Neuronal stem cell (in vitro differentiated cells): ENCODE measurements around the gene APOBEC3H.
A peak's percentile ranks its signal among the peaks of the same experiment; 100 is the strongest.

Source experiments
- DNase-seq: peaks from one replicate; pipeline ENCODE4 v3.0.0-alpha.2; 2013; ENCODE audit warnings: low spot score
- H2AFZ ChIP-seq: one replicate; pipeline ENCODE4 v1.6.1; 2013; ENCODE audit warnings: mild to moderate bottlenecking, low read length, inconsistent platforms
- H2AK5ac ChIP-seq: 2 replicates; pipeline ENCODE4 v1.6.1; 2013; ENCODE audit warnings: low read depth, mild to moderate bottlenecking, inconsistent platforms, low read length, moderate library complexity, mixed read lengths
- H2BK120ac ChIP-seq: 2 replicates; pipeline ENCODE4 v1.6.1; 2013; ENCODE audit warnings: low read depth, mild to moderate bottlenecking, inconsistent platforms, low read length, moderate library complexity, mixed read lengths
- H2BK12ac ChIP-seq: one replicate; pipeline ENCODE4 v1.6.1; 2013; ENCODE audit warnings: low read length, inconsistent platforms
- H2BK15ac ChIP-seq: 2 replicates; pipeline ENCODE4 v1.6.1; 2013; ENCODE audit warnings: mild to moderate bottlenecking, low read length, inconsistent platforms, mixed read lengths
- H2BK5ac ChIP-seq: one replicate; pipeline ENCODE4 v1.6.1; 2013; ENCODE audit warnings: inconsistent platforms, mild to moderate bottlenecking, low read length, moderate library complexity
- H3K14ac ChIP-seq: one replicate; pipeline ENCODE4 v1.6.1; 2013; ENCODE audit warnings: low read length, inconsistent platforms
- H3K18ac ChIP-seq: 2 replicates; pipeline ENCODE4 v1.6.1; 2013; ENCODE audit warnings: low read length, inconsistent platforms
- H3K23ac ChIP-seq: 2 replicates; pipeline ENCODE4 v1.6.1; 2013; ENCODE audit warnings: low read depth, mild to moderate bottlenecking, mixed read lengths, low read length, inconsistent platforms; ENCODE audit not compliant: poor library complexity
- H3K27ac ChIP-seq: replicated peaks from 3 replicates; pipeline ENCODE4 v1.5.1; 2013; ENCODE audit warnings: low read length, inconsistent platforms
- H3K27me3 ChIP-seq, 3 experiments: 2 replicates each; pipeline ENCODE4 v1.6.1; 2013; ENCODE audit warnings: low read length in 3 of 3, mild to moderate bottlenecking in 2 of 3, inconsistent platforms in 1 of 3, low read depth in 1 of 3, mixed read lengths in 1 of 3, moderate library complexity in 1 of 3; ENCODE audit not compliant: control insufficient read depth in 3 of 3, insufficient read depth in 3 of 3
- H3K36me3 ChIP-seq, 2 donors: replicated peaks in 1 of 2; 2 replicates each; pipeline ENCODE4 v1.6.1; 2013; ENCODE audit warnings: low read length in 2 of 2; ENCODE audit not compliant: control insufficient read depth in 2 of 2, insufficient read depth in 2 of 2
- H3K4ac ChIP-seq: 2 replicates; pipeline ENCODE4 v1.6.1; 2013; ENCODE audit warnings: inconsistent platforms, mild to moderate bottlenecking, low read length, moderate library complexity
- H3K4me1 ChIP-seq, 2 donors: 1 replicate in 1 of 2; 2 replicates in 1 of 2; pipeline ENCODE4 v1.6.1; 2013; ENCODE audit warnings: low read length in 2 of 2, low read depth in 1 of 2; ENCODE audit not compliant: control insufficient read depth in 2 of 2, insufficient read depth in 1 of 2
- H3K4me2 ChIP-seq: one replicate; pipeline ENCODE4 v1.6.1; 2013; ENCODE audit warnings: mild to moderate bottlenecking, low read length, inconsistent platforms; ENCODE audit not compliant: insufficient read depth, poor library complexity, severe bottlenecking
- H3K4me3 ChIP-seq, 2 donors: 2 replicates each; pipeline ENCODE4 v1.5.1; 2013; ENCODE audit warnings: low read length in 2 of 2, mild to moderate bottlenecking in 2 of 2, inconsistent platforms in 1 of 2, moderate library complexity in 1 of 2
- H3K79me1 ChIP-seq: one replicate; pipeline ENCODE4 v1.6.1; 2013; ENCODE audit warnings: low read depth, mild to moderate bottlenecking, inconsistent platforms, low read length, moderate library complexity
- H3K9ac ChIP-seq: one replicate; pipeline ENCODE4 v1.6.1; 2013; ENCODE audit warnings: mild to moderate bottlenecking, low read depth, low read length, inconsistent platforms; ENCODE audit not compliant: poor library complexity
- H3K9me3 ChIP-seq, 2 donors: replicated peaks in 1 of 2; 2 replicates each; pipeline versions ENCODE3 to v1.6.1; 2013; ENCODE audit warnings: low read length in 2 of 2, mild to moderate bottlenecking in 2 of 2, inconsistent platforms in 1 of 2, low read depth in 1 of 2, mixed read lengths in 1 of 2, moderate library complexity in 1 of 2; ENCODE audit not compliant: control insufficient read depth in 2 of 2, insufficient read depth in 1 of 2
- H4K8ac ChIP-seq: one replicate; pipeline ENCODE4 v1.6.1; 2013; ENCODE audit warnings: low read depth, mild to moderate bottlenecking, inconsistent platforms, low read length, moderate library complexity
- H4K91ac ChIP-seq: one replicate; pipeline ENCODE4 v1.6.1; 2013; ENCODE audit warnings: low read length, low read depth, mild to moderate bottlenecking, inconsistent platforms; ENCODE audit not compliant: poor library complexity
- WGBS, 2 donors: extraction: QIAGEN DNeasy Blood & Tissue Kit; methylation state at CpG; one replicate each; pipeline ENCODE4 v1.1.7; 2013; ENCODE audit warnings: missing lambda C conversion rate in 2 of 2, mixed read lengths in 1 of 2; ENCODE audit not compliant: insufficient read length in 2 of 2, insufficient replicate concordance in 1 of 2; ENCODE audit errors: extremely low coverage in 2 of 2; 5-methylcytosine and 5-hydroxymethylcytosine counted together

Gene APOBEC3H

DNA sequence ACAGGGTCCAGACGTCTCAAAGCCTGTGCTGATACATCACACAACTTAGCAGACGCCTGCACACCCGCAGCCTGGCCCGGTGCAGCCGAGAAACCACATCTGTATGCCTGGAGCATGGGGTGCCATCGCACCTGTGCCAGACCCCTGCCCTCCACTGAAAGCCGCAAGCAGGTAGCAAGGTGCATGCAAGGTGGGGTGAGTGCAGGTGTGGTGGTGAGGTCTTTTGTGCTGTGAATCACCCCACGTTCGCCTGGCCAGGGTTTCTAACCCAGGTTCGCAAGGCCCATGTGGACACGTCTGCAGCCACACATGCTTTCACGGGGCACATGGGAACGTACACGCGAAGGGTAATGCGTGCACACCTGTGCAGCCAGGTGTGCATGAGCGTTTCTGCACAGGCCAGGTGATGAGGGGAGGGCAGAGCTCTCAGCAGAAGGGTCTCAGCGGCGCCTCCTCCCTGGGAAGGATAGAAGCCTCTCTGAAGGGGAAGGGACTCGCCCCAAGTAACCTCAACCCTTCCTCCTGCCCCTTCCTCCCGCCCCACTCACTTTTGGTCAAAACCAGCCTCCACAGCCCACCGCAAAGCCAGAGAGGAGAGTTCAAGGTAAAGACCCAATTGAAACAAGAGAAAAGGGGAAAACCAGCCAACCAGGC is 36.0 kb downstream of the APOBEC3H start:
- Histone ChIP-seq H3K14ac (no peak overlapping the region), H2BK5ac (no peak overlapping the region), H2AFZ (no peak overlapping the region), H3K9me3 (peaks cover 5 to 6% of the 10 kb centered on the region in 2 donors), H2AK5ac (peak overlapping the region; percentile 87), H2BK120ac (peak overlapping the region; percentile 63), H3K27me3 (peaks cover 0 to 3% (median 2%) of the 10 kb centered on the region in 3 experiments), H3K18ac (peak overlapping the region; percentile 79), H4K8ac (no peak overlapping the region), H3K23ac (no peak overlapping the region), H3K9ac (peak overlapping the region; percentile 2), H3K4ac (no peak overlapping the region), H3K79me1 (no peaks in the 10 kb centered on the region), H3K36me3 (no peaks in the 10 kb centered on the region), H2BK15ac (peak overlapping the region; percentile 81), H4K91ac (peak overlapping the region; percentile 24), H3K4me1 (peaks cover 30 to 44% of the 10 kb centered on the region in 2 donors), H2BK12ac (peak overlapping the region; percentile 47), H3K4me3 (peak overlapping the region in 1 of 2 donors; percentile 47), H3K4me2 (no peak overlapping the region), H3K27ac (no peak overlapping the region)
- whole genome bisulfite sequencing, 2 donors, result no CpG with 5 or more reads among the region's 22 CpGs
- no peak for DNase-seq

DNA sequence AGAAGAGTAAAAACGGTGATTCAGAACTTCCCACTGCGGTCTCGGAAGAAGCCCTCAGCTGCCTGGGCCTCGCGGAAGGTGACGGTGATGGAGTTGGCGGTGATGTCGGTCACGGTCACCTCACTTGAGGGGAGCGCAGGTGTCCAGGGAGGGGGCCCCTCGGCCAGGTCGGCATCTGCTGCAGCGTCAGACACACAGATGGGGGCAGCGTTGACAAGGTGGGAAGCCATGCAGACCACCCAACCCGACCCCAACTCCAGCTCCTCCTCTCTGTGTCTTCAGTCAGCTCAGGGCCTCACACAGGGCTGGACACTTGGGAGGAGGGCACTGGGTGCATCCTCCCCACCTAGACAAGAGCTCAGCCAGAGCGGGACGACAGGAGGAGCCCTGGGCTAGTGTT is 36.8 kb downstream of the APOBEC3H start:
- peak overlapping the region; percentile 81 for H2BK120ac ChIP-seq
- no peak overlapping the region for H4K8ac ChIP-seq
- peak overlapping the region; percentile 71 for H3K18ac ChIP-seq
- H2BK12ac ChIP-seq, result peak overlapping the region; percentile 88
- no peak overlapping the region for H3K4me3 ChIP-seq
- H3K4ac ChIP-seq, result no peak overlapping the region
- no CpG with 5 or more reads among the region's 17 CpGs for WGBS, 2 donors
- DNase-seq, result no peak
- peak overlapping the region; percentile 56 for H3K23ac ChIP-seq
- peak overlapping the region; percentile 26 for H2BK5ac ChIP-seq
- H3K9ac ChIP-seq, result no peak overlapping the region
- H3K27me3 ChIP-seq, result peaks cover 0 to 3% (median 0%) of the 10 kb centered on the region in 3 experiments
- no peaks in the 10 kb centered on the region for H3K79me1 ChIP-seq
- peak overlapping the region; percentile 69 for H2BK15ac ChIP-seq
- H3K9me3 ChIP-seq, result no peaks in the 10 kb centered on the region
- peak overlapping the region; percentile 78 for H2AK5ac ChIP-seq
- H3K4me2 ChIP-seq, result no peak overlapping the region
- no peak overlapping the region for H4K91ac ChIP-seq
- no peaks in the 10 kb centered on the region for H3K36me3 ChIP-seq
- H3K27ac ChIP-seq, result no peak overlapping the region
- peaks cover 30 to 39% of the 10 kb centered on the region in 2 donors for H3K4me1 ChIP-seq
- no peak overlapping the region for H2AFZ ChIP-seq
- no peak overlapping the region for H3K14ac ChIP-seq

DNA sequence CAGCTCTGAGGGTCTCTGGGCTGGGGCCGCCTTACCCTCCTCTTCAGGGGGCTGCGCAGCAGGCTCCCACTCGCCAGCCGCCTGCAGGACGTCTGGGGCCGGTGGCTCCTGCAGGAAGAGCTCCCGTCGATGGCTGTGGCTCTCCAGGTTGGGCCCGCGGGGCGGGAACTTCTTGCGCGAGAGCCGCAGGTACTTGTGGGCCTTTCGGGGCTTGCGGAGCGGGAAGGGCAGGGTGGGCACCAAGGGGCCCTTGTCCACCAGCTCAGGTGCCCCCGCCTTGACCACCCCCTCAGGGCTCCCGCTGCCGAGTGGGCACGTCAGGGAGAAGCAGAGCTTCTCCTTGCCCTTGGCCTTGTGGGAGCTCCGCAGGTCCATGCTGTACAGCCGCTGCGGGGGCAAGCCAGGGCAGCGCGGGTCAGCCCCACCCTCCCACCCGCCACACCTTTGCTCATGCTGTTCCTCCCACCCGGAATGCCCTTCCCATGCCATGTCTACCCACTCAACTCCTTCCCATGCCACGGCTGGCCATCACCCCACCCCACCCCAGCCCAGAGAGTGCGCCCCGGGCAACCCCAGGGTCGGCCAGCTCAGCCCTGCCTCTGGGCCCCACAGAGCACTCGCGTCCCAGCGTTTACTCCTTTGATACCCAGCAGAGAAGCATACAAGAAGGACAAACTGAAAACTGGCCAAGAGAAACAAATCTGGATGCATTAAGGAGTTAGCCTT is 37.5 kb downstream of the APOBEC3H start:
- H3K4me3 ChIP-seq, result no peak overlapping the region
- no peak overlapping the region for H4K91ac ChIP-seq
- H3K27me3 ChIP-seq, result peaks cover 0 to 3% (median 0%) of the 10 kb centered on the region in 3 experiments
- no peak overlapping the region for H2AFZ ChIP-seq
- no peaks in the 10 kb centered on the region for H3K79me1 ChIP-seq
- peak overlapping the region; percentile 69 for H2BK15ac ChIP-seq
- no peak overlapping the region for H3K27ac ChIP-seq
- no peak overlapping the region for H4K8ac ChIP-seq
- H3K14ac ChIP-seq, result no peak overlapping the region
- peak overlapping the region; percentile 71 for H3K18ac ChIP-seq
- H3K23ac ChIP-seq, result no peak overlapping the region
- H3K4me1 ChIP-seq, result peaks cover 29 to 34% of the 10 kb centered on the region in 2 donors
- H2AK5ac ChIP-seq, result peak overlapping the region; percentile 78
- H3K4ac ChIP-seq, result no peak overlapping the region
- no peak overlapping the region for H3K9ac ChIP-seq
- H3K9me3 ChIP-seq, result no peaks in the 10 kb centered on the region
- no peak overlapping the region for H2BK5ac ChIP-seq
- H2BK120ac ChIP-seq, result no peak overlapping the region
- DNase-seq, result no peak
- H2BK12ac ChIP-seq, result peak overlapping the region; percentile 88
- WGBS, 2 donors, result no CpG with 5 or more reads among the region's 35 CpGs
- H3K36me3 ChIP-seq, result no peaks in the 10 kb centered on the region
- no peak overlapping the region for H3K4me2 ChIP-seq
